SK-N-MC (cell line): ENCODE data around the gene CLEC19A.

Experiments
- EZH2 ChIP-seq: fragments of 200-600 bp; sonication (generic); IDR thresholded peaks from one replicate; pipeline ENCODE4 v1.6.1; 2017; ENCODE audit warnings: antibody characterized with exemption
- POLR2AphosphoS5 ChIP-seq: IDR thresholded peaks from 2 replicates; pipeline ENCODE4 v1.6.1; 2012; ENCODE audit warnings: mild to moderate bottlenecking, low read depth, low read length, borderline replicate concordance

GRCh38 chr16:19290860-19291259 is 5.3 kb downstream of the CLEC19A start:
- TF ChIP-seq EZH2 (no peak), POLR2AphosphoS5 (no peak)
